Upper lobe of left lung (tissue), 4 donors: Measurements from ENCODE around the gene SLC35F3.

Experiments
- POLR2A ChIP-seq, 4 donors: fragments of 450-650 bp; IDR thresholded peaks; one replicate each; pipeline ENCODE4 v1.5.1; 2016 to 2017; ENCODE audit warnings: antibody characterized with exemption in 4 of 4, mild to moderate bottlenecking in 2 of 4
- TF ChIP-seq, protein P1 (sequence below), 6 experiments: fragments of 450-650 bp in 4 of 6; fragments of 200-600 bp in 2 of 6; sonication (generic) in 2 of 6; IDR thresholded peaks; one replicate each; pipeline ENCODE4 v1.5.1; 2016 to 2019; ENCODE audit warnings: antibody characterized with exemption in 6 of 6

DNA sequence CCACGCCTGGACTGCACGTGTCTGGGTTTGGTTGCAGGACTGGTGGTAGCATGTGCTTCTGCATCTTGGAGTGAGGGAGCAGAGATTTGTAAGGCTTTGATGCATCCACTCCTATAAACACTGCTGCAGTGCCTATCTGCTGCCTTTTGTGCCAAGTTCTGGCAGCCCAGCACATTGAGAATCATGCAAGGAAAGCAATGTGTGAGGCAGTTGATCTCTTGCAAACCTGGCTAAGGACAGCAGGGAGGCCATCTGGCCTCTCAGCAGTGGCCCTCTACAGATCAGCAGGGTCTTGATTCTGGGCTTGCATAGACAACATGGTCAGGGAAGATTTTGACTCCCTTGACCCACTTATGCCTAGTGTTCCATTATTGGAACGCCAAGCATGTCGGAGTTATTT is 387.5 kb downstream of the SLC35F3 start:
- TF ChIP-seq, protein P1, sequence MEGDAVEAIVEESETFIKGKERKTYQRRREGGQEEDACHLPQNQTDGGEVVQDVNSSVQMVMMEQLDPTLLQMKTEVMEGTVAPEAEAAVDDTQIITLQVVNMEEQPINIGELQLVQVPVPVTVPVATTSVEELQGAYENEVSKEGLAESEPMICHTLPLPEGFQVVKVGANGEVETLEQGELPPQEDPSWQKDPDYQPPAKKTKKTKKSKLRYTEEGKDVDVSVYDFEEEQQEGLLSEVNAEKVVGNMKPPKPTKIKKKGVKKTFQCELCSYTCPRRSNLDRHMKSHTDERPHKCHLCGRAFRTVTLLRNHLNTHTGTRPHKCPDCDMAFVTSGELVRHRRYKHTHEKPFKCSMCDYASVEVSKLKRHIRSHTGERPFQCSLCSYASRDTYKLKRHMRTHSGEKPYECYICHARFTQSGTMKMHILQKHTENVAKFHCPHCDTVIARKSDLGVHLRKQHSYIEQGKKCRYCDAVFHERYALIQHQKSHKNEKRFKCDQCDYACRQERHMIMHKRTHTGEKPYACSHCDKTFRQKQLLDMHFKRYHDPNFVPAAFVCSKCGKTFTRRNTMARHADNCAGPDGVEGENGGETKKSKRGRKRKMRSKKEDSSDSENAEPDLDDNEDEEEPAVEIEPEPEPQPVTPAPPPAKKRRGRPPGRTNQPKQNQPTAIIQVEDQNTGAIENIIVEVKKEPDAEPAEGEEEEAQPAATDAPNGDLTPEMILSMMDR (IDR thresholded peaks at IDR 0.05) = no peak
- TF ChIP-seq POLR2A (IDR thresholded peaks at IDR 0.05) = no peak
